Ascending aorta (tissue), 2 donors: ENCODE data around the gene AOPEP. TPM values are rescaled to one million over a fixed set of nuclear protein-coding genes. Genes with fewer than 3 reads are reported as not detected.

Experiments used
- DNase-seq, 2 donors: peaks; one replicate each; pipeline ENCODE4 v3.0.0-alpha.2; 2019; ENCODE audit warnings: low spot score in 2 of 2
- H3K27ac ChIP-seq, 2 donors: fragments of 200-600 bp; sonication (generic); one replicate each; pipeline ENCODE4 v1.5.1; 2016 to 2017; ENCODE audit warnings: mild to moderate bottlenecking in 1 of 2
- H3K27me3 ChIP-seq: fragments of 200-600 bp; sonication (generic); one replicate; pipeline ENCODE4 v1.5.1; 2017
- H3K36me3 ChIP-seq, 2 donors: fragments of 200-600 bp; sonication (generic); one replicate each; pipeline ENCODE4 v1.5.1; 2016
- H3K4me1 ChIP-seq, 2 donors: fragments of 200-600 bp; sonication (generic); one replicate each; pipeline ENCODE4 v1.5.1; 2016 to 2017; ENCODE audit warnings: mild to moderate bottlenecking in 1 of 2
- H3K4me3 ChIP-seq, 2 donors: fragments of 200-600 bp; sonication (generic); one replicate each; pipeline ENCODE4 v1.5.1; 2016 to 2017; ENCODE audit warnings: mild to moderate bottlenecking in 1 of 2
- H3K9me3 ChIP-seq, 2 donors: fragments of 200-600 bp; sonication (generic); one replicate each; pipeline ENCODE4 v1.5.1; 2016
- intact Hi-C: fragments of 100-400 bp; cut with DNase I; formaldehyde crosslinking; loops from one replicate; pipeline ENCODE4 v1.15.1; 2023
- total RNA-seq: library from RNA; depleted of rRNA; stranded (reverse); fragments of >200 nt; gene quantifications from one replicate; pipeline ENCODE4 v1.1.0, GENCODE V29; 2016
- TF ChIP-seq, protein P1 (sequence below), 3 experiments: fragments of 200-600 bp in 2 of 3; fragments of 450-650 bp in 1 of 3; sonication (generic) in 2 of 3; IDR thresholded peaks; one replicate each; pipeline ENCODE4 v1.5.1; 2016 to 2019; ENCODE audit warnings: antibody characterized with exemption in 3 of 3, mild to moderate bottlenecking in 1 of 3, moderate library complexity in 1 of 3

AOPEP gene
- total RNA-seq, 1 donor from 2014 or later = 333 TPM

GRCh38 chr9:94985649-94986048, 259.1 kb downstream of the AOPEP start:
- Histone ChIP-seq H3K27ac (no peak overlapping the region), H3K9me3 (no peaks in the 10 kb centered on the region), H3K27me3 (no peaks in the 10 kb centered on the region), H3K4me1 (no peaks in the 10 kb centered on the region), H3K4me3 (no peak overlapping the region), H3K36me3 (peaks cover 0 to 7% of the 10 kb centered on the region in 2 donors)
- TF ChIP-seq, protein P1, sequence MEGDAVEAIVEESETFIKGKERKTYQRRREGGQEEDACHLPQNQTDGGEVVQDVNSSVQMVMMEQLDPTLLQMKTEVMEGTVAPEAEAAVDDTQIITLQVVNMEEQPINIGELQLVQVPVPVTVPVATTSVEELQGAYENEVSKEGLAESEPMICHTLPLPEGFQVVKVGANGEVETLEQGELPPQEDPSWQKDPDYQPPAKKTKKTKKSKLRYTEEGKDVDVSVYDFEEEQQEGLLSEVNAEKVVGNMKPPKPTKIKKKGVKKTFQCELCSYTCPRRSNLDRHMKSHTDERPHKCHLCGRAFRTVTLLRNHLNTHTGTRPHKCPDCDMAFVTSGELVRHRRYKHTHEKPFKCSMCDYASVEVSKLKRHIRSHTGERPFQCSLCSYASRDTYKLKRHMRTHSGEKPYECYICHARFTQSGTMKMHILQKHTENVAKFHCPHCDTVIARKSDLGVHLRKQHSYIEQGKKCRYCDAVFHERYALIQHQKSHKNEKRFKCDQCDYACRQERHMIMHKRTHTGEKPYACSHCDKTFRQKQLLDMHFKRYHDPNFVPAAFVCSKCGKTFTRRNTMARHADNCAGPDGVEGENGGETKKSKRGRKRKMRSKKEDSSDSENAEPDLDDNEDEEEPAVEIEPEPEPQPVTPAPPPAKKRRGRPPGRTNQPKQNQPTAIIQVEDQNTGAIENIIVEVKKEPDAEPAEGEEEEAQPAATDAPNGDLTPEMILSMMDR (IDR thresholded peaks at IDR 0.05) = no peak
- no peak for DNase-seq
- intact Hi-C loops = no loop called here

DNA sequence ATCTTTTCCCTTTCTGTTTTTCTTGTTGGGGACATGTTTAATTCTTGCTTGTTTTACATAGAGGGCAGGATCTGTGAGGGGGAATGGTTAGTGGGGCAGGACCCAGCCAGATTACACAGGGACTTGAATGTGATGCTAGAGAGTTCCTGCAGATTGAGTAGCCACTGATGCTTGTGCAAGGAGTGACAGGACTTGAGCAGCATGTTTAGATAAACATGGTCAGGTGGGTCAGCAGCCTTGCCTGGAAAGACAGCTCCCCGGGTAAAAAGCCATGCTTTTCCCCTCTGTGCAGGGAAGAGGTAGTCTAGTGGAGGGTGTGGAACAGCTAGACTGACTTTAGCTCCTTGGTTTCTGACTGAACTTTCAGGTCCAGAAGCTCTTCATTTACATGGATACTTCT, 261.2 kb downstream of the AOPEP start:
- H3K27me3 ChIP-seq = no peaks in the 10 kb centered on the region
- peaks cover 0 to 8% of the 10 kb centered on the region in 2 donors for H3K36me3 ChIP-seq
- DNase-seq = peak in 1 of 2 donors; percentile 34
- no peaks in the 10 kb centered on the region for H3K9me3 ChIP-seq
- no peak overlapping the region for H3K4me3 ChIP-seq
- TF ChIP-seq, protein P1 (IDR thresholded peaks at IDR 0.05) = no peak
- H3K4me1 ChIP-seq = peaks cover 0 to 3% of the 10 kb centered on the region in 2 donors
- no peak overlapping the region for H3K27ac ChIP-seq
- intact Hi-C loops = no loop called here

- intact Hi-C loops = no loop called here
- Histone ChIP-seq H3K9me3 (no peaks in the 10 kb centered on the region), H3K27me3 (no peaks in the 10 kb centered on the region), H3K36me3 (peaks cover 0 to 8% of the 10 kb centered on the region in 2 donors), H3K4me1 (peaks cover 2 to 30% of the 10 kb centered on the region in 2 donors), H3K4me3 (no peak overlapping the region), H3K27ac (peak overlapping the region in 1 of 2 donors; percentile 21)
- TF ChIP-seq, protein P1 (IDR thresholded peaks at IDR 0.05) = no peak
- DNase-seq = no peak
These were observed 264.5 kb downstream of the AOPEP start for GRCh38 chr9:94990897-94991561.

GRCh38 chr9:94991961-94992907, 265.7 kb downstream of the AOPEP start:
- no peaks in the 10 kb centered on the region for H3K27me3 ChIP-seq
- TF ChIP-seq, protein P1 (IDR thresholded peaks at IDR 0.05) = no peak
- no peak overlapping the region for H3K4me3 ChIP-seq
- no peaks in the 10 kb centered on the region for H3K9me3 ChIP-seq
- peak in 1 of 2 donors; percentile 55 for DNase-seq
- intact Hi-C loops = no loop called here
- H3K36me3 ChIP-seq = peaks cover 0 to 8% of the 10 kb centered on the region in 2 donors
- H3K27ac ChIP-seq = peak overlapping the region; percentile 83 to 100
- H3K4me1 ChIP-seq = peaks cover 2 to 36% of the 10 kb centered on the region in 2 donors

GRCh38 chr9:94993160-94993820, 266.8 kb downstream of the AOPEP start:
- H3K4me3 ChIP-seq = peak overlapping the region in 1 of 2 donors; percentile 28
- intact Hi-C loops = no loop called here
- H3K36me3 ChIP-seq = peaks cover 0 to 8% of the 10 kb centered on the region in 2 donors
- no peaks in the 10 kb centered on the region for H3K9me3 ChIP-seq
- DNase-seq = no peak
- H3K27me3 ChIP-seq = no peaks in the 10 kb centered on the region
- peak overlapping the region; percentile 83 to 100 for H3K27ac ChIP-seq
- TF ChIP-seq, protein P1 (IDR thresholded peaks at IDR 0.05) = no peak
- H3K4me1 ChIP-seq = peaks cover 2 to 36% of the 10 kb centered on the region in 2 donors
